Esophagus muscularis mucosa (tissue), 3 donors: Measurements from ENCODE around the gene ALG11.

Experiments
- EP300 ChIP-seq: sonication (generic); formaldehyde crosslinking; IDR thresholded peaks from one replicate; pipeline ENCODE4 v1.6.1; 2017; ENCODE audit warnings: antibody characterized with exemption
- TF ChIP-seq, protein P1 (sequence below), 3 experiments: fragments of 200-600 bp in 2 of 3; fragments of 450-650 bp in 1 of 3; sonication (generic) in 2 of 3; IDR thresholded peaks; one replicate each; pipeline ENCODE4 v1.5.1; 2017 to 2019; ENCODE audit warnings: antibody characterized with exemption in 3 of 3, mild to moderate bottlenecking in 2 of 3, moderate library complexity in 1 of 3

DNA sequence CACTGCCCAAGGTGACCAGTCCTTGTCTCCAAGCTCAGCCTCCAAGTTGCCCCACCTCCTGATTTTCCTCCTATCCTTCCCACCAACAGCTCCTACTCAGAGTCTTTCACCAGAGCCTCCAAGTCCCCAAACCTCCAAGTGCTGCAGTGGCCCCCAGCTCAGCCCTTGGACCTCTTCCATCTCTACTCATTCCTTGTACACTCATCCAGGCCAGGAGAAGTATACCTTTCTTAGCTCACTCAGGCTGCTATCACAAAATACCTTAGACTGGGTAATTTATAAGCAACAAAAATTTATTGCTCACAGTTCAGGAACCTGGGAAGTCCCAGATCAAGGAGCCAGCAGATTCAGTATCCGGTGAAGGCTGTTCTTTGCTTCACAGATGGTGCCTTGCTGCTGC is 12.3 kb upstream of the ALG11 start:
- no peak for TF ChIP-seq EP300
- TF ChIP-seq, protein P1, sequence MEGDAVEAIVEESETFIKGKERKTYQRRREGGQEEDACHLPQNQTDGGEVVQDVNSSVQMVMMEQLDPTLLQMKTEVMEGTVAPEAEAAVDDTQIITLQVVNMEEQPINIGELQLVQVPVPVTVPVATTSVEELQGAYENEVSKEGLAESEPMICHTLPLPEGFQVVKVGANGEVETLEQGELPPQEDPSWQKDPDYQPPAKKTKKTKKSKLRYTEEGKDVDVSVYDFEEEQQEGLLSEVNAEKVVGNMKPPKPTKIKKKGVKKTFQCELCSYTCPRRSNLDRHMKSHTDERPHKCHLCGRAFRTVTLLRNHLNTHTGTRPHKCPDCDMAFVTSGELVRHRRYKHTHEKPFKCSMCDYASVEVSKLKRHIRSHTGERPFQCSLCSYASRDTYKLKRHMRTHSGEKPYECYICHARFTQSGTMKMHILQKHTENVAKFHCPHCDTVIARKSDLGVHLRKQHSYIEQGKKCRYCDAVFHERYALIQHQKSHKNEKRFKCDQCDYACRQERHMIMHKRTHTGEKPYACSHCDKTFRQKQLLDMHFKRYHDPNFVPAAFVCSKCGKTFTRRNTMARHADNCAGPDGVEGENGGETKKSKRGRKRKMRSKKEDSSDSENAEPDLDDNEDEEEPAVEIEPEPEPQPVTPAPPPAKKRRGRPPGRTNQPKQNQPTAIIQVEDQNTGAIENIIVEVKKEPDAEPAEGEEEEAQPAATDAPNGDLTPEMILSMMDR (IDR thresholded peaks at IDR 0.05): no peak
